GM19023 (cell line): ENCODE data around the gene SUSD1.
"Not testable (repeated sequence)": the region's sequence is repeated elsewhere in the genome, so short reads cannot be mapped to it uniquely, and the experiment has no call there.

Source experiments
- ATAC-seq: cut with Tn5 transposase; IDR thresholded peaks from one replicate; pipeline ENCODE4 v1.9.1; 2021; ENCODE audit warnings: mild to moderate bottlenecking, moderate library complexity; ENCODE audit not compliant: unreplicated experiment

SUSD1 gene

DNA sequence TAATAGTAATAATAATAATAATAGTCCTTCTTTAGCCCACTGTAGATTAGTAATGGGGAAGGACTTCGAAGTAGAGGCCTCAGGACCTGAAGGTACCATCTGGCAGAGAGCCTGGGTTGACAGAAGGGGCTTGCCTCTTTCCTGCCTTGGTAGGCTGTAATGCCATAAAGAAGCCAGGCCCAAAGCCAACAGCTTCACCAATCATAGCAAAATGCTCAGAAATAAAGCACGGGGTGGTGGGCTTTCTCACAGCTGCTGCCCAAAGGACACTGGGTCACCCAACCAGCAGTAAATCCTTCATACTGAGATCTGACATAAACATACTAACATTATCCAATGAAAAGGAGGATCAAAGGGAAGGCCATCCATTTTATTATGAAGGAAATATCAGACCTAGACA is 70.7 kb downstream of the SUSD1 start:
- no peak for ATAC-seq

DNA sequence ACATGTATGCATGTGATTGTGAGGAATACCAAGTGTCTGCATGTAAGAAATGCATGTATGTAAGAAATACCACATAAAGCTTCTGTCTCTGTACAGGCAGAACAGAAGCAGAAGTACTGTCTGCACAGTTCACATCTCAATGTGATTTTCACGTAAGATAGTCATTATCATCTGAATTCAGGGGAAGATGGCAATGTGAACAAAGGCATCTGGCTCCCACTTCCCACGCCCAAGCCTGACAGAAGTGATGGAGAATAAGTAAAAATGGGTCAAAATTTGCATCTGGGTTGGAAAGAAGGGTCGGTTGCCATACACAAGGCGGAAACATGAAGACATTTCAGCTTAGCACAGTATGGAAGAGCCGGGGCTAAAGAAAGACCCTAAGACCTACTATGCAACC is 71.7 kb downstream of the SUSD1 start:
- no peak for ATAC-seq

DNA sequence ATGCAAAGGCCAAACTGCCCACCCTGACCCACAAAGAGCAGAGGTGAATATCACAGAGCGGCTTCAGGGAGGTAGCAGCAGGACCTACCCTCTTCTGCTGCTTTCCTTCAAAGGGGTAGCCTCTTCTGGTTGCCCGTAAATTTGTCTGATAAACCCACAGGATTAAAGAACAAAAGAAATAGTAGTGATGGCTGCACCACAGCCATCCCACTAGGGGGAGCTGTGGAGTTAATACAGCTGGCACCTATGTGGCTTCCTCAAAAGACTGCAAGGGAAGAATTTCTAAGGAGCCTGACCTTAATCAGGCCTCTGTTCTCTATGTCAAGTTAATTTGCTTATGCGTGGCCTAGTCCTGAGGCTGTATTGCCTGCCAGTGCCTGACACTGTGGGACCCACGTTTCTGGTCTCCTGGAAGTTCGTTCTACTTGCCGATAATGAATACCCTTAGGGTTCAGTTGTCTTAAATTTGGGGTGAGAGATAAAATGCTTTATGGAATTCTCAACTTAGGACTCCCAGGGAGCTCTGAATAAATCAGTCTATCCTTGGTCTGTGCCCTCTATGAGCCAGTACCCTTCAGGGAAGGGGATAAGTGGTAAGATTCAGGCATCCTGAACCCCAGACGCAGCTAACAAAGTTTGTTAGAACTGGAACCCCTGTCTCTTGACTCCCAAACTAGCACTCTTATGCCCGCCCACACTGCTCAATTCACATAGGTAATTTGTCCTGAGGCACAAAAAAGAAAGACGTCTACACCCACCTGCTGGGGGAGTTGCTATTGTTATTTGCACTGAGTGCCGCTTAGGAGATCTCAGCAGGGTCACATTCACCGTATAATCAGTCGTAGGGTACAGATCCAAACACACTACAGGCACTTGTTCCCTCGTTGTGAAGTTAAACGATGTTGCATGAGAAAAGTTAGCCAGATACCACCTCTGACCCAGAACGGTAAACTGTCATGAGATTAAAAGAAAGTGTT is 77.1 kb downstream of the SUSD1 start:
- ATAC-seq = no peak

DNA sequence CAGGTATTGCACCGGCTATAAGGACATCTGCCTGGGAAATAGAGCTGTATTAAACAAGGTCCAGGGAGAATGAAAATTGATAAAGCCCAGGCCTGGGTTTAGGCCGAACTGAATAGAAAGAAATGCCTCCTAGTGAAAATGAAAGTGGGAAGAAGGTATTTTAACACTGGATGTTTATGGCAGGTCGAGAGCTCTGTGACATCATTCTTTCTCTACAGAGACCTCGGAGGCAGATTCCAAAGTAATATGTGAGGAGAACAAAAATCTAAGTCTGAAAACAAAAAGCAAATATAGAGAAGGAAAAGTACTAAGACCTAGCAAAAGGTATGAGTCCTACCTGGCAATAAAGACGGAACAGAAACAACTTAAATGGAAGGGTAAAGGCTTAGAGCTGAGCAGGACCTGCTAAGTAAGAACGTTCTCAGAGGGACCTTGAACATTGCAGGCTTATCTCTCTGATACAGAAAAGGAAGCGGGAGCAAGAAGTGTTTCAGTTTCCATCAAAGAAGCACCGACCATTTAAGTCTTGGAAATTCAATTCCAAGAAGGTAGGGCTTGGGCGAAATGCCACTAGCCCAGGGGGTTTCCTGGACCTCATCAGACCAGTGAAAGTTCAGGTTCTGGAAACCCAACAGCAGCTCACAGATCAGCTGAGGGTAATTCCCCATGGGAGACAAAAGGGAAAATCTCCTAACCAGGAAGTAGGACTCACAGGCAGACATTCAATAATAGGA is 80.0 kb downstream of the SUSD1 start:
- no peak for ATAC-seq

DNA sequence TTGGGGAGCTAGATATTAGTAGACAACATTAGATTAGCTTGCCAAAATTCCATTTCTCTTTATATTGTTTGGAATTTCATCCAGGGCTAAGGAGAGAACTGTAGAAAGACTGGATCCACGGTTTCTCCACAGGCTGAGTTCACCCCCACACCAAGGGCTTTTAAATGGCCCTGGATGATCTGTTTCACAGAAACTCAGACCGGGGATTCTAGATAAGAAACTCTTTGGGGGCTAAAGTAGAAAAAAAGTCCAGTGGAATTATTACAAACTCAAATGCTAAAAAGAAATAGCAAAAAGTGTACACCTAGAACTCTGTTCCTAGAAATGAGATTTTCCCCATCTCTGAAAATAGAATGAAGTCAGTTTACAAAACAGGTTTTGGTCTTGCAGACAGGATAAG is 80.9 kb downstream of the SUSD1 start:
- ATAC-seq = no peak

DNA sequence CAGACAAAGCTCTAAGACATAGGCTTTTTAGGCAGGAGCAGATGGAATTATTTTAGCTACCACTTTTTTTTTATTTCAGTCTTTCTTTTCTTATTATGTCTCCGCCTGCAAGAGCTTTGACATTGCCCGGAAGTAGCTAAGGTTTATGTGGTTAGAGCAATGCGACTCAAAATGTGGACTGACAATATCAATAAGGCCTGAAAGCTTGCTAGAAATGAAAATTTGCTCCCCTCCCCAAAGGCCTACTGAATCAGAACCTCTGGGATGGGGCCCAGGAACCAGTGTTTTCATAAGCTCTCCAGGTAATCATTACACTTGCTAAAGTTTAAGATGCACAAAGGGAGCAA is 81.3 kb downstream of the SUSD1 start:
- no peak for ATAC-seq

DNA sequence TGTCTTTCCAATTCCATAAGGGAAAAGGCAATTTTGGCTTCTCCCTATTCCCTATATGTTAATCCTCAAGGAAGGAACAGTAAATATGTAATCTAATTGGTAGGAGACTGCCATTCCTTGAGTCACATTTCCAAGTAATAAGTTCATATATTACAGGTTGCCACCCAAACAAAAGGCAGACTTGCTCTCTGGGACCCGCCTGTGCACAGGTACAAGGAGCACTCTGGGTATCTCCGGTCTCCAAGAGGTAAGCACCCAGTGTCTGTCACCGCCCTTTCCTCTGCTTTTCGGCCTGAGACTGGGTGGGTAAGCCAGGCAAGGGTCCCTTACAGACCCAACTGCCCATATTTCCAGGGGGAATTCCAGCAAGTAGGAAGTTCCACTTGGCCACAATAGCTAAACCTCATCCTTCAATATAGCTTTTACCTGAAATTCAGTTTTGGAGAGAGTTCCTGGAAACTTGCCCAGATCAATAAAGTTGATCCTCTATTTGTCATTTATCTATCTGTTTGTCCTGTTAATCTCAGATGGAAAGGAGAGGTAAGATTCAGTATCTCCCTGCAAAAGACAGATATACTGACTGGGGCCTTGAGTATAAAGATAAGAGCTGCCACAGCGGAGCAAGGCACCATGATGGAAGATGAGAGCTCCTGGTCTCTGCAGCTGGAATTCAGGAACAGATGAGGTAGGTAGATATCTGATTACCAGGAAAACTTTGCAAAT is 81.8 kb downstream of the SUSD1 start:
- no peak for ATAC-seq

DNA sequence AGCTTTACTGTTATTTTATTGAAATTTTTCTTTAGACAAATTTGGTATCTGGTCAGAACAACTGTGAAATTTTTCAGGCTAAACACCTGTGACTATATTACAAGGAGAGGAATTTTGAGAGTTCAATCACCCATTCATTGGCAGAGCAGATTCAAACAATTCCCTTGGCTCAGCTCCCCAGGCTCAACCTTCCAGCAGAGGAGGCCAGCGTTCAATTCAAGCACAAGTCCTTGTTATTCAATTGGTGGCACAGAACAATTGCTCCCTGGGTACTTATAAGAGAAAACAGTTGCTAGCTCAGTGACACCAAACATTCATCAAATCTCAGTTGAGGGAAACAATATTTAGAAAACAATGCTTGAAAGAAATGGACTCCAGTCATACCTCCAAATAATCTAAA is 83.3 kb downstream of the SUSD1 start:
- ATAC-seq = no peak

DNA sequence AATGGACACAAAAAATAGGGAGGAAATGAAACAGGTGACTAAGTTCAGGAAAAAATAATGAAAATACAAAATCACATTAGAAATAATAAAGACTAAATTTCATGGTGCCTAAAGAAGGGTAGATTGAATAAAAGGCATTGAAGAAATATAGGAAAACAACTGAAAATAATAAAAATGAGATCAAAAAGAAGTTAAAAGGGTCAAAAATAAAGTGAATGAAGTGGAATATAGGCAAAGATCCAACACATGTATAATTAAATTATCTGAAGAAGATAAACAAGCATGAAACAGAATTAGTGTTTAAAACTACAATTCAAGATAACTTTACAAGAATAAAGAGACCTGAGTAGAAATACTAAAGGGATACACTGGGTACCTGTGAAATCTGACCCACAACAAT is 87.6 kb downstream of the SUSD1 start:
- no peak for ATAC-seq

DNA sequence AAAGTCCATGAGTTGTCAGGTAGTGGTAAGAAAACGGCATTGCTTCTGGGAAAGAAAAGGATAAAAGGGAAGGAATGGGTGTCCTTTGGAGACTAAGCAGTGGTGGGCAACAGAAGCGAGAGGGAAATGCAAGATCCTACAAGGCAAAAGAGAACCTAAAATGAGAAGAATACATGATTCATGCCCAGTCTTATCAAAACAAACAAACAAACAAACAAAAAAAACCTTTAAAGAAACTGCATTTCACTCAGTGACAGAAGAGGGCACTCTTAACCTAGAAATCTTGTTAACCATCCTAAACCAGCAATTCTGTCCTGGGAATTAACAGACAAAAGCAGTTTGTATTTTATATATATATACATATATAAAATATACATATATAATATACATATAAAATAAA is 88.5 kb downstream of the SUSD1 start:
- no peak for ATAC-seq

DNA sequence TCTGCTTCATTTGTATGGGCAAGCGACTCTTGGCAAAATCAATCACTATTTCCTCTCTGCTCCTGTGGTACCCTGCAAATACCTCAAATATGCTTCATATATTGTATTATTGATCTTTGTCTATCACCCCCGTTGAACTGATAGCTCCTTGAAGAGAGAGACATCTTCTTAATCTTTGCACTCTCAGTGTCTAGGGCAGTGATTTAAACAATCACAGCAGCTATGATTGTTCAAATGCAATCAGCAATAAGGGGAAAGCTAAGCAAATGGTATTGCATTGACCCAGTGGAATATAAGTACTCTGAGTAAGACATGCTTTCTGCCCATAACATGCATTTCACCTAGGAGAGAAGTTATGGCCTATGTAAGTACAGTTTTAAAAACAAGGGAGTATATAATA is 90.2 kb downstream of the SUSD1 start:
- no peak for ATAC-seq

DNA sequence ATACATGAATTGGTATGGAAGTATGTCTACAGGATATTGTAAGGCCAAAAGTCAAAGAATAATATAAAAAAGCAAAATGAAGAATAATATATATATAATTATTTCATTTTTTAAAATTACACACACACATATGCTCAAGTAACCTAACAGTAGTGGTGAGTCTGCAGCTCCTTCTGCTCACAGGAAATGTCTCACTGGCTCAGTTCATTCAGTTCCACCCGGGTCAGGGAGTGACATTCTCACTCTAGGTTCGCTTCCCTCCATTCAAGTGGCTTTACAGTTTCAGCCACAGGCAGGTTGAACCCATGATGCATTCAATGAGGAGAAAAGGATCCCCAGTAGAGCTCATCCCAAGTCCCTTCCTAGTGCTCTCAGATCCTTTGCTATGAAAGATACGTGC is 90.8 kb downstream of the SUSD1 start:
- ATAC-seq = no peak

DNA sequence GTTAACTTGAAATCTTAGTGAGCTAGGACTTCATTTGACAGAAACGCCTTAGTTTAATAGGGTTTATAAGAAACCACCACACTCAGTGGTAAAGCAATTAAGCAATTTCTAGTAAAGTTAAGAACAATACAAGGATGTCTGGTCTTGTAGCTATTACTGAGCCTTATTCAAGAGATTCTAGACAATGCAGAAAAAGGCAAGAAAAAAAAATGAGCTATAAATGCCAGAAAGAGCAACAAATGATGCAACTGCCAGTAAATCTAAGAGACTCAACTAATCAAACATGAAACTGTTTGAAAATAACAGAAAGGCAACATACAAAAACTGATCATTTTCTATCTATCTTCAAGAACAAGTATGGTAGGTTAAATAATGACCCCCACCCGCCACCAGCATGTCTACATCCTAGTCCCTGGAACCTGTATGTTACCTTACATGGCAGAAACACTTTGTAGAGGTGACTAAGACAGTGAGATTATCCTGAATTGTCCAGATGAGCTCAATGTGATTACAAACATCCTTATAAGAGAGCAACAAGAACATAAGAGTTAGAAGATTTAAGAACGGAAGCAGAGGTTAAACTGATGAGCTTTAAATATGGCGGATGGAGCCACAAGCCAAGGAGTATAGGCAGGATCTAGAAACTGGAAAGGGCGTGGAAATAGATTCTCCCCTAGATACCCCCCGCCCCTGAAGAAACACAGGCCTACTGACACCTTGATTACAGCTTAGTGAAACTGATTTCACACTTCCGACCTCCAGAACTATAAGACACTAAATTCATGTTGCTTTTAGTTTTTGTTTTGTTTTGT is 93.0 kb downstream of the SUSD1 start:
- no peak for ATAC-seq

DNA sequence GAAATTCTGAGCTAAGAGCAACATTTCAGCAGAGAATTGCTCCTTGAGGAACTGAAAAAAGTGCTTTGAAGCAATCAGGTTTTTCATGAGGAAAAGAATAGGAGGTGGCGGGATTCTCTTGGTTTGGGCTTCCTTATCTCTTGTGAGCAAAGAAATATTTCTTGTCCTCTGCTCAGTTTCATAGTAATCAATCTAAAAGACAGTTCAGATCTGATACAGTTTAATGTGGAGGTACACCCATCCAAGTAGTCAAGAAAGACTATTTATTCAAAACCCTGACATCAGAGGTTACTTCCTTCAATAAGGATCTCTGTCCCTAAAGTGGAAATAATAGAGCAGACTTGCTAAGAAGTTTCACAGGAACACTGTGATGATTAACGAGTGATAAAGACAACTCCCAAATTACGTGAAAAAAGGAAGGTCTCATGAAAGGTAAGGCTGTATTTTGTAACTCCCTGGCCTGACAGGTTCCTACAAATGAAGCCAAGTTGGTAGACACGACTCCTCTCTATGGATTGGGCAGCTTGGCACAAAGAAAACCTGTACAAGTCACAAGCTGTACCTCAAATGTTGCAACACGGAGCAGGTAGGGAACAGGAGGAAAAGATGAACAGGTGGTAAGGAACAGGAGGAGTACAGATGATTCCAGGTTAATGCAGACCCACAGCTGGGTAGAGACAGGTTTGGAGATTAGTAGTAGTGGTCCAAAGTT is 94.1 kb downstream of the SUSD1 start:
- ATAC-seq = no peak

DNA sequence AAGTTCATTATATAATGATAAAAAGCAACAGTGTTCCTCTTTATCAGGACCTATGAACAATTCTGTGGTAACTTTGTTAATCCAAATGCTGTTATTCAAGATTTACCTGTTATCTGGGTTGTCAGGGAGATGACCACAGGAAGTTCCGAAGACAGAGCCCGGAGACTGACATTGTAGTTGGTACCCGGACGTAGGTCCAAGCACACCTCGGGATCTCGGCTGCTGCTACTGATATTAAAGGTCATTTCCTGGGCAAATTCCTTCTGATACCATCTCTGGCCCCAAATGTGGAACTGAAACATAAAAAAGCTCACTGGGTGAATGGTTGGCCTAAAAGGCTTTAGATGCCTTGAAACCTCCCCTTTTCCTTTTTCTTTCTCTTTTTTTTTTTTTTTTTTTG is 96.7 kb downstream of the SUSD1 start:
- ATAC-seq = no peak

DNA sequence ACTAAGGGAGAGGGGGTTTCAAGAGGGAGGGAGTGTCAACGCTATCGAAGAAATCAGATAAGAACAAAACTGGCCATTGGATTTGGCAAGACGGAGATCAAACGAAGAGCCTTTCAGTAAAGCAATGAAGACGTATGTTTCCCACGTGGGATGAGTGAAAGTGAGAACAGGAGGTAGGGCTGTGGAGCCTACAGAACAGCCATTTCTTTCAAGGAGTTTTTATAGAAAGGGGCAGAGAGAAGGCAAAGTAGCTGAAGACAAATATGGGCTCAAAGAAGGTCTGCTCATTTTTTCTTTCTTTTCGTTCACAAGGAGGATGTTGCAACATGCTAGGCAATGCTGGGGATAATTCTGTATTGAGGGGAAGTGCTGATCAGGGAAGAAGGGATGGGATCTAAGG is 98.3 kb downstream of the SUSD1 start:
- ATAC-seq = no peak

DNA sequence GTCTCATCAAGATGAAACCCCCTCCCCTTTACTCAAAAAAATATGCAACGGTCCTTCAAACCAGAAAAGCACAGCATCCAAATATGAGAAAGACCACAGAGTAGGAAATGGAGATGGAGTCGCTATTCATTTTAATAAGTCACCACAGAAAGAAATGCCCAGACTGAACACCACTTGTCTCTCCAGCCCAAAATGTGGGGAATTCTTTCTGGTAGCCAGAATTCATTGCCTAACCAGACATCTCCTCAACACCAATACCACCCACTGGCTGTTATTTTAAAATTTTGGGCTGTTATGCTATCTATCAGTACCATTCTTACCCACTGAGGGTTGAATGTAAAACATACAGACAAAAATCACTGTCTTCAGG is 100.1 kb downstream of the SUSD1 start:
- ATAC-seq = no peak

DNA sequence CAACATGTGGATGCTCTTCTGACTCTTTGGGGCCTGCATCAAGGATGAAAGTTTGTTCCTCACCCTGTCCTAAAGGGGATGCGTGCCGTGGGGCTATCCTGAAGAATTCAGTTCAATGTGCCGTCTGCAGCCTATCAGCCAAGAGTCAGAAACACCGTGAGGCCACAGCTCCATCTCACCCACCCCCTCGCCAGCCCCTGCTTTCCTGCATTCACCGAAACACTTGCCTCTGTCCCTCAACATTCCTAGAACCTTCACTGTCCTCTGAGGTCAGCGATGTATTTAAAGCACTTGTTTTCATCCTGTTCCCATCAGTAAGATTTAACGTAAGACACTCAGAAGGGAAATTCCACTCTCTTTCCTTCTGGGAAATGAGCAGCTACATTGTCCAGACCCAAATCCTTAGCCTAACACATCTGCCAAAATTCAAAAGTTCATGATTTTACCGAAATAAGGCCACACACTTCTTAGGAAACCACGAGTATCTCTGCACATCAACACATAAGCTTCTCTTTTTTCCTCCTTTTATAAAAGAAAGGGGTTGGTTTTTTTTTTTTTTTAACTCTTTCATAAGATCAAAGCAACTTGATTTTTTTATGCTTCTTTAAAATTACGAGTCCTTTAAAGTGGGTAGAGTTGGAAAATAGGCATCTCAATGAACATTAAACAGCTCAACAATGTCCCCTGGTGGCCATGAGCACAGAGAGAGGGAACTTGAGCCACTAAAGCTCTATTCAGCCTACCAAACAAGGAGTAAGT is 100.7 kb downstream of the SUSD1 start:
- ATAC-seq = no peak

DNA sequence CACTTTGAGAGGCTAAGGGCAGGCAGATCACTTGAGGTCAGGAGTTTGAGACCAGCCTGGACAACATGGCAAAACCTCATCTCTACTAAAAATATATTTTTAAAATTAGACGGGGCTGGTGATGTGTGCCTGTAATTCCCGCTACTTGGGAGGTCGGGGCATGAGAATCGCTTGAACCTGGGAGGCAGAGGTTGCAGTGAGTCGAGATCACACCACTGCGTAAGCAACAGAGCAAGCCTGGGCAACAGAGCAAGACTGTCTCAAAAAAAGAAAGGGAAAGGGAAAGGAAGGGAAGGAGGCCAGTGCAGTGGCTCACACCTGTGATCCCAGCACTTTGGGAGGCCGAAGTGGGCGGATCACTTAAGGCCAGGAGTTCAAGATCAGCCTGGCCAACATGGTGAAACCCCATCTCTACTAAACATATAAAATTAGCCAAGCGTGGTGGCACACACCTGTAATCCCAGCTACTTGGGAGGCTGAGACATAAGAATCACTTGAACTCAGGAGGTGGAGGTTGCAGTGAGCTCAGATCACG is 101.4 kb downstream of the SUSD1 start:
- not testable (repeated sequence) for ATAC-seq
